ENCODE measurements around the gene IKZF4.
A peak's percentile ranks its signal among the peaks of the same experiment; 100 is the strongest.

IKZF4 gene

GRCh38 chr12:56028511-56029165 lies 7.8 kb downstream of the IKZF4 start:
- Histone ChIP-seq H3K4me3 (ENCODE audit: insufficient read depth, low read length, poor library complexity, severe bottlenecking) (no peak overlapping the region), H3K9ac (ENCODE audit: low read length) (no peak overlapping the region), H3K9me2 (replicated peaks; ENCODE audit: insufficient read depth, low read length) (no peaks in the 10 kb centered on the region), H2AFZ (ENCODE audit: low read depth, low read length, severe bottlenecking) (no peak overlapping the region), H3K4me2 (ENCODE audit: low read depth, low read length, poor library complexity, severe bottlenecking) (no peak overlapping the region), H3K27me3 (ENCODE audit: low read length) (no peaks in the 10 kb centered on the region), H3K79me2 (ENCODE audit: insufficient read depth, low read length) (no peaks in the 10 kb centered on the region), H4K20me1 (ENCODE audit: low read depth, low read length) (no peaks in the 10 kb centered on the region), H3K27ac (ENCODE audit: low read depth, low read length) (no peak overlapping the region), H3F3A (ENCODE audit: insufficient read depth) (0 out of 2 replicates have a peak, but pooled peaks cover 4% of the 10 kb centered on the region), H3K9me3 (ENCODE audit: insufficient read depth, low read length) (no peaks in the 10 kb centered on the region), H3K36me3 (ENCODE audit: low read length) (no peaks in the 10 kb centered on the region)
- no peak for TF ChIP-seq EZH2phosphoT487 (conservative IDR thresholded peaks at IDR 0.05; ENCODE audit: low read length)
- no peak for TF ChIP-seq CTCF (IDR thresholded peaks at IDR 0.05; ENCODE audit: insufficient read depth, low read length, poor library complexity, severe bottlenecking)

GRCh38 chr12:56029166-56029519 lies 8.3 kb downstream of the IKZF4 start:
- H3K27me3 ChIP-seq (ENCODE audit: low read length), result no peaks in the 10 kb centered on the region
- no peaks in the 10 kb centered on the region for H3K9me3 ChIP-seq (ENCODE audit: insufficient read depth, low read length)
- 0 out of 2 replicates have a peak, but pooled peaks cover 4% of the 10 kb centered on the region for H3F3A ChIP-seq (ENCODE audit: insufficient read depth)
- H4K20me1 ChIP-seq (ENCODE audit: low read depth, low read length), result no peaks in the 10 kb centered on the region
- H3K4me2 ChIP-seq (ENCODE audit: low read depth, low read length, poor library complexity, severe bottlenecking), result no peak overlapping the region
- H3K4me3 ChIP-seq (ENCODE audit: insufficient read depth, low read length, poor library complexity, severe bottlenecking), result no peak overlapping the region
- no peaks in the 10 kb centered on the region for H3K9me2 ChIP-seq (replicated peaks; ENCODE audit: insufficient read depth, low read length)
- no peak overlapping the region for H3K9ac ChIP-seq (ENCODE audit: low read length)
- TF ChIP-seq EZH2phosphoT487 (conservative IDR thresholded peaks at IDR 0.05; ENCODE audit: low read length) (no peak), CTCF (IDR thresholded peaks at IDR 0.05; ENCODE audit: insufficient read depth, low read length, poor library complexity, severe bottlenecking) (no peak)
- H2AFZ ChIP-seq (ENCODE audit: low read depth, low read length, severe bottlenecking), result no peak overlapping the region
- no peaks in the 10 kb centered on the region for H3K36me3 ChIP-seq (ENCODE audit: low read length)
- no peaks in the 10 kb centered on the region for H3K79me2 ChIP-seq (ENCODE audit: insufficient read depth, low read length)
- no peak overlapping the region for H3K27ac ChIP-seq (ENCODE audit: low read depth, low read length)

- H2AFZ ChIP-seq (ENCODE audit: low read depth, low read length, severe bottlenecking), result no peak overlapping the region
- H3K9me2 ChIP-seq (replicated peaks; ENCODE audit: insufficient read depth, low read length), result no peaks in the 10 kb centered on the region
- H3K9me3 ChIP-seq (ENCODE audit: insufficient read depth, low read length), result no peaks in the 10 kb centered on the region
- no peaks in the 10 kb centered on the region for H3K79me2 ChIP-seq (ENCODE audit: insufficient read depth, low read length)
- TF ChIP-seq CTCF (IDR thresholded peaks at IDR 0.05; ENCODE audit: insufficient read depth, low read length, poor library complexity, severe bottlenecking) (peak; percentile 38), EZH2phosphoT487 (conservative IDR thresholded peaks at IDR 0.05; ENCODE audit: low read length) (no peak)
- H3K27ac ChIP-seq (ENCODE audit: low read depth, low read length), result no peak overlapping the region
- H3K9ac ChIP-seq (ENCODE audit: low read length), result no peak overlapping the region
- H3K36me3 ChIP-seq (ENCODE audit: low read length), result no peaks in the 10 kb centered on the region
- H3K27me3 ChIP-seq (ENCODE audit: low read length), result no peaks in the 10 kb centered on the region
- H4K20me1 ChIP-seq (ENCODE audit: low read depth, low read length), result no peaks in the 10 kb centered on the region
- H3K4me3 ChIP-seq (ENCODE audit: insufficient read depth, low read length, poor library complexity, severe bottlenecking), result no peak overlapping the region
- 0 out of 2 replicates have a peak, but pooled peaks cover 4% of the 10 kb centered on the region for H3F3A ChIP-seq (ENCODE audit: insufficient read depth)
- H3K4me2 ChIP-seq (ENCODE audit: low read depth, low read length, poor library complexity, severe bottlenecking), result no peak overlapping the region
Measured at GRCh38 chr12:56029666-56030293, 8.9 kb downstream of the IKZF4 start.

Measured in SU-DHL-6 (cell line).